K562 (cell line): ENCODE measurements around the gene CLIC5. TPM values are rescaled to one million over a fixed set of nuclear protein-coding genes. Genes with fewer than 3 reads are reported as not detected.

Experiments
- ATAC-seq: fragments of 200-7000 bp; cut with Tn5 transposase; 3 replicates; pipeline ENCODE4 v1.9.1; 2020; ENCODE audit warnings: moderate library complexity
- BruUV-seq: library from RNA; stranded (reverse); fragments of 400-500 nt; replicated peaks from 2 replicates; lab custom pipeline; 2021; lab: Mats Ljungman, UMichigan
- CTCF ChIA-PET: fragments of 300-600 bp; formaldehyde crosslinking; extraction: SDS; loops from one replicate; lab custom pipeline; 2021; ENCODE audit warnings: low intra/inter-chr PET ratio; lab: Yijun Ruan, JAX
- POLR2A ChIA-PET: fragments of 300-600, 350-650 bp; sonication (Branson Sonifier 250); formaldehyde crosslinking; extraction: SDS; loops from one replicate; lab custom pipeline; 2021; ENCODE audit warnings: antibody characterized with exemption, inconsistent platforms; lab: Yijun Ruan, JAX
- DNase-seq, 4 experiments: peaks; one replicate each; pipeline versions ENCODE4 v3.0.0 to v3.0.0-alpha.2; 2011 to 2018; ENCODE audit warnings: low spot score in 3 of 4, mixed read lengths in 3 of 4; ENCODE audit errors: extremely low read depth in 1 of 4
- FAIRE-seq: peaks from 2 replicates; lab custom pipeline; 2011; peaks lifted over from hg19 to GRCh38; lab: Jason Lieb, UNC
- H2AFZ ChIP-seq: 2 replicates; pipeline ENCODE4 v1.6.0; 2011; ENCODE audit warnings: low read depth, low read length, control low read depth, inconsistent platforms
- H3K27ac ChIP-seq: fragments of 200-600 bp; 3 replicates; pipeline ENCODE4 v1.8.0; 2011; ENCODE audit warnings: low read depth, mild to moderate bottlenecking, control low read depth, inconsistent platforms, low read length, moderate library complexity, mixed read lengths; ENCODE audit errors: extremely low read depth
- H3K27me3 ChIP-seq, 2 experiments: fragments of 300-600 bp in 1 of 2; 2 replicates in 1 of 2; 3 replicates in 1 of 2; pipeline versions ENCODE4 v1.6.0 to v1.8.0; 2011; ENCODE audit warnings: inconsistent platforms in 2 of 2, low read length in 2 of 2, mild to moderate bottlenecking in 1 of 2, mixed read lengths in 1 of 2, moderate library complexity in 1 of 2; ENCODE audit not compliant: control insufficient read depth in 2 of 2, insufficient read depth in 2 of 2
- H3K36me3 ChIP-seq: fragments of 300-600 bp; 3 replicates; pipeline ENCODE4 v1.8.0; 2011; ENCODE audit warnings: mild to moderate bottlenecking, low read length, inconsistent platforms; ENCODE audit not compliant: control insufficient read depth, insufficient read depth
- H3K4me1 ChIP-seq, 2 experiments: fragments of 200-600 bp in 1 of 2; replicated peaks in 1 of 2; 2 replicates in 1 of 2; 3 replicates in 1 of 2; pipeline versions ENCODE4 v1.5.1 to v1.8.0; 2011; ENCODE audit warnings: inconsistent platforms in 2 of 2, low read length in 2 of 2, mild to moderate bottlenecking in 1 of 2, mixed read lengths in 1 of 2, moderate library complexity in 1 of 2; ENCODE audit not compliant: control insufficient read depth in 2 of 2, insufficient read depth in 2 of 2
- H3K4me2 ChIP-seq: 2 replicates; pipeline ENCODE4 v1.6.1; 2011; ENCODE audit warnings: low read length, control low read depth, inconsistent platforms, mixed read lengths; ENCODE audit not compliant: insufficient read depth
- H3K4me3 ChIP-seq: fragments of 200-600 bp; sonication (generic), shearing (Covaris generic); 2 replicates; pipeline ENCODE4 v1.5.1; 2016; ENCODE audit warnings: control low read depth, inconsistent platforms
- H3K79me2 ChIP-seq: fragments of 200-600 bp; 3 replicates; pipeline ENCODE4 v1.8.0; 2011; ENCODE audit warnings: low read length, inconsistent platforms; ENCODE audit not compliant: control insufficient read depth, insufficient read depth
- H3K9ac ChIP-seq, 2 experiments: 2 replicates each; pipeline versions ENCODE4 v1.6.0 to v1.6.1; 2011; ENCODE audit warnings: low read depth in 2 of 2, low read length in 2 of 2, control low read depth in 1 of 2, inconsistent platforms in 1 of 2, mild to moderate bottlenecking in 1 of 2, mixed read lengths in 1 of 2; ENCODE audit not compliant: insufficient read depth in 1 of 2
- H3K9me1 ChIP-seq: one replicate; pipeline ENCODE4 v1.6.0; 2011; ENCODE audit warnings: inconsistent platforms, mild to moderate bottlenecking, low read length, moderate library complexity; ENCODE audit not compliant: control insufficient read depth, insufficient read depth
- H3K9me3 ChIP-seq: replicated peaks from 2 replicates; pipeline ENCODE4 v1.5.1; 2011; ENCODE audit warnings: low read depth, low read length, inconsistent platforms; ENCODE audit not compliant: control insufficient read depth, insufficient read depth
- H4K20me1 ChIP-seq: replicated peaks from 2 replicates; pipeline ENCODE4 v1.6.1; 2011; ENCODE audit warnings: low read length, inconsistent platforms, mixed read lengths; ENCODE audit not compliant: control insufficient read depth, insufficient read depth
- BRD9 ChIP-seq: fragments of 450-650 bp; IDR thresholded peaks from 2 replicates; pipeline ENCODE4 v1.6.1; 2018; ENCODE audit warnings: low read depth; ENCODE audit not compliant: partially characterized antibody
- ETS2 ChIP-seq: IDR thresholded peaks from 2 replicates; pipeline ENCODE4 v1.6.1; 2016; ENCODE audit warnings: borderline replicate concordance, missing genetic modification characterization, mild to moderate bottlenecking, moderate library complexity, missing compliant biosample characterization; ENCODE audit not compliant: poor library complexity, severe bottlenecking
- MED1 ChIP-seq: sonication (generic); formaldehyde crosslinking; IDR thresholded peaks from 2 replicates; pipeline ENCODE4 v1.8.1; 2023; ENCODE audit warnings: missing genetic modification reagents, borderline replicate concordance
- RREB1 ChIP-seq: fragments of 250-450 bp; sonication (Bioruptor Pico); IDR thresholded peaks from 2 replicates; pipeline ENCODE4 v1.4.0; 2020
- SRSF9 ChIP-seq: fragments of 200-400 bp; formaldehyde crosslinking; IDR thresholded peaks from 2 replicates; pipeline ENCODE4 v1.6.1; 2017; ENCODE audit warnings: low read depth, low read length, borderline replicate concordance
- TBL1XR1 ChIP-seq, 2 experiments: IDR thresholded peaks; 2 replicates each; pipeline ENCODE4 v1.6.1; 2012; ENCODE audit warnings: improper control_type of control experiment in 2 of 2, low read length in 2 of 2, mild to moderate bottlenecking in 1 of 2
- ZFPM2 ChIP-seq: fragments of 250-450 bp; sonication (Bioruptor Pico); IDR thresholded peaks from 2 replicates; pipeline ENCODE4 v1.5.1; 2022; ENCODE audit warnings: mild to moderate bottlenecking
- ZNF3 ChIP-seq: fragments of 250-450 bp; sonication (Bioruptor Pico); IDR thresholded peaks from 2 replicates; pipeline ENCODE4 v1.5.0; 2021; ENCODE audit warnings: mild to moderate bottlenecking, moderate library complexity
- ZNF354B ChIP-seq: fragments of 250-450 bp; sonication (Bioruptor Pico); IDR thresholded peaks from 2 replicates; pipeline ENCODE4 v1.4.0; 2020
- in situ Hi-C: fragments of 300-500 bp; cut with MboI; formaldehyde crosslinking; loops from 4 replicates; pipeline ENCODE4 v1.15.0; 2018; ENCODE audit warnings: inconsistent platforms, mixed read lengths
- intact Hi-C: fragments of 100-400 bp; cut with micrococcal nuclease; formaldehyde crosslinking; loops from 2 replicates; pipeline ENCODE4 v1.14.2; 2022
- polyA plus RNA-seq, 8 experiments: library from polyadenylated mRNA; depleted of rRNA in 4 of 8; stranded (reverse) in 5 of 8; unstranded in 3 of 8; fragments of >200 nt; fragmentation: Nextera tagmentation in 2 of 8; fragmentation: Illumina TruSeq in 1 of 8; extraction: Ambion mirVana in 2 of 8; extraction: Trizol in 1 of 8; gene quantifications; 2 replicates each; pipeline versions ENCODE4 v1.2.1 to v1.2.3, GENCODE V29; 2011 to 2014; ENCODE audit warnings: inconsistent platforms in 1 of 8, missing spikeins in 1 of 8
- total RNA-seq, 7 experiments: library from RNA; depleted of rRNA in 6 of 7; stranded (reverse); fragments of >200 nt in 6 of 7; fragmentation: Illumina TruSeq in 2 of 7; extraction: Trizol in 2 of 7; gene quantifications; 2 replicates each; pipeline versions ENCODE4 v1.2.1 to v1.2.3, GENCODE V29; 2011 to 2021; ENCODE audit warnings: low replicate concordance in 1 of 7
- TF ChIP-seq, protein P1 (sequence below): fragments of 450-650 bp; IDR thresholded peaks from one replicate; pipeline ENCODE4 v1.6.1; 2018; ENCODE audit warnings: mild to moderate bottlenecking, moderate library complexity; ENCODE audit not compliant: partially characterized antibody
- TF ChIP-seq, protein P2 (sequence below), 2 experiments: fragments of 200-800 bp in 1 of 2; sonication (Bioruptor generic) in 1 of 2; sonication (generic) in 1 of 2; formaldehyde crosslinking in 1 of 2; IDR thresholded peaks in 1 of 2; conservative IDR thresholded peaks in 1 of 2; 2 replicates each; pipeline versions ENCODE4 v1.5.0 to v1.6.1; 2016 to 2020; ENCODE audit warnings: missing compliant biosample characterization in 1 of 2, missing genetic modification characterization in 1 of 2, missing genetic modification reagents in 1 of 2

Gene CLIC5
- total and polyA plus RNA-seq, 9 of the 15 experiments (the other 6 are each of a cell fraction or from before 2014, with no cell fraction given), result 0.31 TPM; not detected in 8

DNA sequence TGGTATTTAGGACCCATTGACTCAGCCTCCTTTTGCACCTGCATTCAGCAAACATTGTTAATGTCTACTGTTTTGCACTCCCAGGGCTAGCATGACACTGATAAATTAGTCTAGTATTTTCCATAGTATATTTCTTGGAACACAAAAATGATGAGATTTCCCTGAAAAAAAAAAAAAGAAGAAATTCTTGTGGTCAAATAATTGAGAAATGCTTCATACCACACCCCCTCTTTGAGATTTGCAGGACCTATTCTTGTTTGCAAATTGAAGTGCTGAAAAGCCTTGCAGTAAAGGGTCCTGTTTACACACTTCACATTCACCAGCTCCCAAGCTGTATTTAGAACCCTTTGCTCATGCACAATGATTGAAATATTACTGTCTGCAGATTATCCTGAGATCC is 36.3 kb upstream of the CLIC5 start:
- FAIRE-seq (no peak), DNase-seq (no peak), ATAC-seq (no peak)
- no peaks in the 10 kb centered on the region for H3K27me3 ChIP-seq
- no peaks in the 10 kb centered on the region for H3K79me2 ChIP-seq
- H4K20me1 ChIP-seq, result no peaks in the 10 kb centered on the region
- no TSS peak for BruUV-seq
- intact Hi-C loops, result no loop called here
- no peaks in the 10 kb centered on the region for H3K36me3 ChIP-seq
- no peak overlapping the region for H2AFZ ChIP-seq
- no peak overlapping the region for H3K27ac ChIP-seq
- no peaks in the 10 kb centered on the region for H3K4me1 ChIP-seq
- no peak overlapping the region for H3K4me3 ChIP-seq
- ChIA-PET POLR2A (interaction anchor here (0.7 kb wide), 1 partner anchor 183 kb away, joined by 3 read pairs; no protein-coding TSS in a partner anchor), CTCF (interaction anchor here (1.5 kb wide), 1 partner anchor 10 kb away, joined by 3 read pairs; no protein-coding TSS in a partner anchor)
- in situ Hi-C loops, result loop anchor here (25.0 kb wide), 1 partner anchor 935 kb away; no protein-coding TSS in a partner anchor
- H3K4me2 ChIP-seq, result no peak overlapping the region
- H3K9me1 ChIP-seq, result no peaks in the 10 kb centered on the region
- H3K9ac ChIP-seq, result no peak overlapping the region
- no peaks in the 10 kb centered on the region for H3K9me3 ChIP-seq
- TF ChIP-seq ZNF3 (CRISPR knock-in tag) (no peak), BRD9 (no peak), RREB1 (CRISPR knock-in tag) (no peak), ZFPM2 (CRISPR knock-in tag) (no peak), TBL1XR1 (IDR thresholded peaks at IDR 0.05; ENCODE audit: low read length in 2 of 2) (no peak), SRSF9 (no peak), ETS2 (tag) (no peak), MED1 (CRISPR knock-in tag) (no peak), ZNF354B (CRISPR knock-in tag) (no peak)
- TF ChIP-seq, protein P1, sequence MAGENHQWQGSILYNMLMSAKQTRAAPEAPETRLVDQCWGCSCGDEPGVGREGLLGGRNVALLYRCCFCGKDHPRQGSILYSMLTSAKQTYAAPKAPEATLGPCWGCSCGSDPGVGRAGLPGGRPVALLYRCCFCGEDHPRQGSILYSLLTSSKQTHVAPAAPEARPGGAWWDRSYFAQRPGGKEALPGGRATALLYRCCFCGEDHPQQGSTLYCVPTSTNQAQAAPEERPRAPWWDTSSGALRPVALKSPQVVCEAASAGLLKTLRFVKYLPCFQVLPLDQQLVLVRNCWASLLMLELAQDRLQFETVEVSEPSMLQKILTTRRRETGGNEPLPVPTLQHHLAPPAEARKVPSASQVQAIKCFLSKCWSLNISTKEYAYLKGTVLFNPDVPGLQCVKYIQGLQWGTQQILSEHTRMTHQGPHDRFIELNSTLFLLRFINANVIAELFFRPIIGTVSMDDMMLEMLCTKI, result no peak
- TF ChIP-seq, protein P2, sequence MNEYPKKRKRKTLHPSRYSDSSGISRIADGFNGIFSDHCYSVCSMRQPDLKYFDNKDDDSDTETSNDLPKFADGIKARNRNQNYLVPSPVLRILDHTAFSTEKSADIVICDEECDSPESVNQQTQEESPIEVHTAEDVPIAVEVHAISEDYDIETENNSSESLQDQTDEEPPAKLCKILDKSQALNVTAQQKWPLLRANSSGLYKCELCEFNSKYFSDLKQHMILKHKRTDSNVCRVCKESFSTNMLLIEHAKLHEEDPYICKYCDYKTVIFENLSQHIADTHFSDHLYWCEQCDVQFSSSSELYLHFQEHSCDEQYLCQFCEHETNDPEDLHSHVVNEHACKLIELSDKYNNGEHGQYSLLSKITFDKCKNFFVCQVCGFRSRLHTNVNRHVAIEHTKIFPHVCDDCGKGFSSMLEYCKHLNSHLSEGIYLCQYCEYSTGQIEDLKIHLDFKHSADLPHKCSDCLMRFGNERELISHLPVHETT (CRISPR knock-in tag; conservative IDR thresholded peaks at IDR 0.05 in 1 of 2, IDR thresholded peaks at IDR 0.05 in 1 of 2), result no peak
